H9 (cell line): ENCODE results near the gene TAPBPL. TPM values are rescaled to one million over a fixed set of nuclear protein-coding genes. Genes with fewer than 3 reads are reported as not detected.
"Not testable (repeated sequence)": the region's sequence is repeated elsewhere in the genome, so short reads cannot be mapped to it uniquely, and the experiment has no call there.

Experiments used
- DNase-seq: peaks from one replicate; pipeline ENCODE4 v3.0.0-alpha.2; 2017
- H2AFZ ChIP-seq: one replicate; pipeline ENCODE4 v1.6.1; 2013; ENCODE audit warnings: mild to moderate bottlenecking, low read length, control low read depth, moderate library complexity
- H2AK5ac ChIP-seq: 2 replicates; pipeline ENCODE4 v1.6.1; 2013; ENCODE audit warnings: low read length, control low read depth, mixed read lengths; ENCODE audit not compliant: insufficient read length
- H2BK120ac ChIP-seq: one replicate; pipeline ENCODE4 v1.6.1; 2013; ENCODE audit warnings: low read depth, mild to moderate bottlenecking, low read length, control low read depth, inconsistent platforms; ENCODE audit not compliant: poor library complexity, severe bottlenecking
- H2BK12ac ChIP-seq: 2 replicates; pipeline ENCODE4 v1.6.1; 2013; ENCODE audit warnings: low read length, control low read depth, mixed read lengths, low read depth; ENCODE audit not compliant: insufficient read length
- H2BK15ac ChIP-seq: 2 replicates; pipeline ENCODE4 v1.6.1; 2013; ENCODE audit warnings: low read depth, low read length, control low read depth
- H2BK20ac ChIP-seq: one replicate; pipeline ENCODE4 v1.6.1; 2013; ENCODE audit warnings: low read depth, mild to moderate bottlenecking, low read length, control low read depth, inconsistent platforms; ENCODE audit not compliant: poor library complexity, severe bottlenecking
- H2BK5ac ChIP-seq: 2 replicates; pipeline ENCODE4 v1.6.1; 2013; ENCODE audit warnings: low read length, control low read depth, mixed read lengths; ENCODE audit not compliant: insufficient read length
- H3K14ac ChIP-seq: 2 replicates; pipeline ENCODE4 v1.6.1; 2013; ENCODE audit warnings: low read length, control low read depth; ENCODE audit not compliant: insufficient read depth
- H3K18ac ChIP-seq: 2 replicates; pipeline ENCODE4 v1.6.1; 2013; ENCODE audit warnings: low read depth, mild to moderate bottlenecking, mixed read lengths, low read length, control low read depth; ENCODE audit not compliant: insufficient read length
- H3K23ac ChIP-seq: 2 replicates; pipeline ENCODE4 v1.6.1; 2013; ENCODE audit warnings: low read length, control low read depth, mixed read lengths, low read depth; ENCODE audit not compliant: insufficient read length
- H3K23me2 ChIP-seq: 2 replicates; pipeline ENCODE4 v1.6.1; 2013; ENCODE audit warnings: low read depth, mild to moderate bottlenecking, mixed read lengths, low read length, control low read depth; ENCODE audit not compliant: insufficient read length, poor library complexity, severe bottlenecking
- H3K27ac ChIP-seq: 2 replicates; pipeline ENCODE4 v1.5.1; 2013; ENCODE audit warnings: low read length, control low read depth, mixed read lengths, low read depth; ENCODE audit not compliant: insufficient read length
- H3K27me3 ChIP-seq: 2 replicates; pipeline ENCODE4 v1.6.1; 2013; ENCODE audit warnings: low read length, control low read depth, inconsistent platforms; ENCODE audit not compliant: insufficient read depth
- H3K4ac ChIP-seq: 2 replicates; pipeline ENCODE4 v1.6.1; 2013; ENCODE audit warnings: low read depth, mild to moderate bottlenecking, control low read depth, inconsistent platforms, low read length, moderate library complexity
- H3K4me1 ChIP-seq: 2 replicates; pipeline ENCODE4 v1.6.1; 2013; ENCODE audit warnings: low read length, control low read depth, inconsistent platforms; ENCODE audit not compliant: insufficient read depth
- H3K4me2 ChIP-seq: 2 replicates; pipeline ENCODE4 v1.6.1; 2013; ENCODE audit warnings: low read length, control low read depth, mixed read lengths; ENCODE audit not compliant: insufficient read length, insufficient read depth
- H3K56ac ChIP-seq: 2 replicates; pipeline ENCODE4 v1.6.1; 2013; ENCODE audit warnings: low read depth, mild to moderate bottlenecking, mixed read lengths, low read length, control low read depth; ENCODE audit not compliant: insufficient read length
- H3K79me1 ChIP-seq: 2 replicates; pipeline ENCODE4 v1.6.1; 2013; ENCODE audit warnings: low read depth, mild to moderate bottlenecking, moderate library complexity, low read length, control low read depth, inconsistent platforms; ENCODE audit not compliant: insufficient read depth, poor library complexity, severe bottlenecking
- H3K79me2 ChIP-seq: 2 replicates; pipeline ENCODE4 v1.6.1; 2013; ENCODE audit warnings: low read length, control low read depth, inconsistent platforms; ENCODE audit not compliant: insufficient read depth
- H3K9ac ChIP-seq: 2 replicates; pipeline ENCODE4 v1.6.1; 2013; ENCODE audit warnings: low read length, control low read depth, mixed read lengths; ENCODE audit not compliant: insufficient read length; ENCODE audit errors: extremely low read depth
- H3K9me3 ChIP-seq: one replicate; pipeline ENCODE4 v1.6.1; 2013; ENCODE audit warnings: low read depth, low read length, inconsistent platforms; ENCODE audit not compliant: control insufficient read depth
- H3T11ph ChIP-seq: one replicate; pipeline ENCODE4 v1.6.1; 2013; ENCODE audit warnings: mild to moderate bottlenecking, low read length, control low read depth, inconsistent platforms
- H4K20me1 ChIP-seq: one replicate; pipeline ENCODE4 v1.6.1; 2013; ENCODE audit not compliant: control insufficient read depth, insufficient read length, insufficient read depth
- H4K5ac ChIP-seq: 2 replicates; pipeline ENCODE4 v1.6.1; 2013; ENCODE audit warnings: low read depth, mild to moderate bottlenecking, mixed read lengths, low read length, control low read depth; ENCODE audit not compliant: insufficient read length
- H4K8ac ChIP-seq: replicated peaks from 2 replicates; pipeline ENCODE4 v1.6.1; 2013; ENCODE audit warnings: low read length, control low read depth, mixed read lengths, low read depth; ENCODE audit not compliant: insufficient read length
- H4K91ac ChIP-seq: 2 replicates; pipeline ENCODE4 v1.6.1; 2013; ENCODE audit warnings: low read depth, mild to moderate bottlenecking, moderate library complexity, mixed read lengths, low read length, control low read depth; ENCODE audit not compliant: insufficient read length
- H3K27ac Mint-ChIP-seq, 3 experiments: 2 replicates in 2 of 3; 3 replicates in 1 of 3; pipeline ENCODE4 v1.8.0; 2020 to 2021; ENCODE audit warnings: mixed read lengths in 3 of 3, mild to moderate bottlenecking in 1 of 3, moderate library complexity in 1 of 3
- H3K27me3 Mint-ChIP-seq: 2 replicates; pipeline ENCODE4 v1.8.0; 2021; ENCODE audit warnings: low read depth, mild to moderate bottlenecking, moderate library complexity, mixed read lengths
- H3K36me3 Mint-ChIP-seq, 3 experiments: 2 replicates in 2 of 3; 3 replicates in 1 of 3; pipeline ENCODE4 v1.8.0; 2020 to 2021; ENCODE audit warnings: low read depth in 3 of 3, mixed read lengths in 3 of 3; ENCODE audit not compliant: insufficient read depth in 1 of 3
- H3K4me1 Mint-ChIP-seq, 2 experiments: 2 replicates each; pipeline ENCODE4 v1.8.0; 2020; ENCODE audit warnings: mixed read lengths in 2 of 2
- H3K4me3 Mint-ChIP-seq, 2 experiments: 2 replicates in 1 of 2; 3 replicates in 1 of 2; pipeline ENCODE4 v1.8.0; 2020 to 2021; ENCODE audit warnings: mild to moderate bottlenecking in 2 of 2, mixed read lengths in 2 of 2, moderate library complexity in 1 of 2
- H3K9me3 Mint-ChIP-seq, 2 experiments: 2 replicates in 1 of 2; 3 replicates in 1 of 2; pipeline ENCODE4 v1.8.0; 2020; ENCODE audit warnings: mild to moderate bottlenecking in 2 of 2, mixed read lengths in 2 of 2, moderate library complexity in 1 of 2
- WGBS: extraction: QIAGEN DNeasy Blood & Tissue Kit; methylation state at CpG from one replicate; pipeline ENCODE4 v1.1.7; 2013; ENCODE audit warnings: missing lambda C conversion rate, low lambda C conversion rate, mixed read lengths; ENCODE audit not compliant: insufficient read length; ENCODE audit errors: extremely low coverage; 5-methylcytosine and 5-hydroxymethylcytosine counted together
- total RNA-seq: library from RNA; stranded (reverse); gene quantifications from 2 replicates; pipeline ENCODE4 v1.2.1, GENCODE V29; 2021
- TF ChIP-seq, protein P1 (sequence below): fragments of 200-600 bp; sonication (generic); conservative IDR thresholded peaks from 3 replicates; pipeline ENCODE4 v1.8.0; 2021; ENCODE audit warnings: antibody characterized with exemption, mild to moderate bottlenecking

Gene TAPBPL
- total RNA-seq, 1 experiment from 2014 or later, result 1.4 TPM

- Mint-ChIP-seq H3K9me3 (no peaks in the 10 kb centered on the region), H3K27ac (no peak overlapping the region), H3K27me3 (peaks cover 2% of the 10 kb centered on the region; the same call in 1 of the 2 replicates), H3K36me3 (peaks cover 6 to 9% (median 8%) of the 10 kb centered on the region in 3 experiments; a peak in 6 of 7 replicates), H3K4me1 (peaks cover 5 to 6% of the 10 kb centered on the region in 2 experiments), H3K4me3 (no peak overlapping the region)
- Histone ChIP-seq H4K91ac (no peak overlapping the region), H2AK5ac (no peak overlapping the region), H3K23me2 (peaks cover 9% of the 10 kb centered on the region), H3K4me2 (no peak overlapping the region), H2AFZ (no peak overlapping the region), H3K23ac (no peak overlapping the region), H3K14ac (no peak overlapping the region), H3K9me3 (no peaks in the 10 kb centered on the region), H2BK5ac (no peak overlapping the region), H3K79me1 (no peaks in the 10 kb centered on the region), H4K8ac (no peak overlapping the region), H3K79me2 (no peaks in the 10 kb centered on the region; the same call in 1 of the 2 replicates), H3K18ac (no peak overlapping the region), H3K9ac (no peak overlapping the region), H3K56ac (no peak overlapping the region), H4K5ac (no peak overlapping the region), H2BK120ac (no peak overlapping the region), H2BK12ac (no peak overlapping the region), H3K27me3 (no peaks in the 10 kb centered on the region), H2BK20ac (no peak overlapping the region), H3T11ph (no peak overlapping the region), H2BK15ac (no peak overlapping the region), H4K20me1 (no peaks in the 10 kb centered on the region), H3K4me1 (no peaks in the 10 kb centered on the region), H3K27ac (no peak overlapping the region), H3K4ac (no peak overlapping the region)
- TF ChIP-seq, protein P1, sequence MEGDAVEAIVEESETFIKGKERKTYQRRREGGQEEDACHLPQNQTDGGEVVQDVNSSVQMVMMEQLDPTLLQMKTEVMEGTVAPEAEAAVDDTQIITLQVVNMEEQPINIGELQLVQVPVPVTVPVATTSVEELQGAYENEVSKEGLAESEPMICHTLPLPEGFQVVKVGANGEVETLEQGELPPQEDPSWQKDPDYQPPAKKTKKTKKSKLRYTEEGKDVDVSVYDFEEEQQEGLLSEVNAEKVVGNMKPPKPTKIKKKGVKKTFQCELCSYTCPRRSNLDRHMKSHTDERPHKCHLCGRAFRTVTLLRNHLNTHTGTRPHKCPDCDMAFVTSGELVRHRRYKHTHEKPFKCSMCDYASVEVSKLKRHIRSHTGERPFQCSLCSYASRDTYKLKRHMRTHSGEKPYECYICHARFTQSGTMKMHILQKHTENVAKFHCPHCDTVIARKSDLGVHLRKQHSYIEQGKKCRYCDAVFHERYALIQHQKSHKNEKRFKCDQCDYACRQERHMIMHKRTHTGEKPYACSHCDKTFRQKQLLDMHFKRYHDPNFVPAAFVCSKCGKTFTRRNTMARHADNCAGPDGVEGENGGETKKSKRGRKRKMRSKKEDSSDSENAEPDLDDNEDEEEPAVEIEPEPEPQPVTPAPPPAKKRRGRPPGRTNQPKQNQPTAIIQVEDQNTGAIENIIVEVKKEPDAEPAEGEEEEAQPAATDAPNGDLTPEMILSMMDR, result no peak
- WGBS, result no CpG with 5 or more reads among the region's 4 CpGs
- no peak for DNase-seq
These were observed 37.6 kb downstream of the TAPBPL start for GRCh38 chr12:6489449-6489848.

- not testable (repeated sequence) for H2BK120ac ChIP-seq, H3K23ac ChIP-seq, H2BK20ac ChIP-seq, H3K4ac ChIP-seq, H3K27me3 ChIP-seq, H3K4me2 ChIP-seq, H3T11ph ChIP-seq, H3K79me1 ChIP-seq, H3K9ac ChIP-seq, H4K91ac ChIP-seq, DNase-seq, H4K5ac ChIP-seq, H3K18ac ChIP-seq, H2BK12ac ChIP-seq, H2BK5ac ChIP-seq, H3K79me2 ChIP-seq, H2AFZ ChIP-seq, H2BK15ac ChIP-seq, H3K9me3 ChIP-seq, H3K4me1 ChIP-seq, H3K27ac ChIP-seq, H3K27me3 Mint-ChIP-seq, H4K20me1 ChIP-seq, H3K9me3 Mint-ChIP-seq, H2AK5ac ChIP-seq, H3K4me3 Mint-ChIP-seq, H3K23me2 ChIP-seq, H3K56ac ChIP-seq, H3K27ac Mint-ChIP-seq, H3K14ac ChIP-seq, H4K8ac ChIP-seq
- no CpG with 5 or more reads among the region's 1 CpG for WGBS
- peaks cover 17% of the 10 kb centered on the region in 2 experiments for H3K4me1 Mint-ChIP-seq
- peaks cover 10 to 18% (median 15%) of the 10 kb centered on the region in 3 experiments for H3K36me3 Mint-ChIP-seq
These were observed 38.8 kb downstream of the TAPBPL start for GRCh38 chr12:6490673-6491072.
